Smooth muscle cell (in vitro differentiated cells): Measurements from ENCODE around the gene COA1. TPM values are rescaled to one million over a fixed set of nuclear protein-coding genes. Genes with fewer than 3 reads are reported as not detected.

Experiments used
- DNase-seq: peaks from one replicate; lab custom pipeline; 2025; ENCODE audit not compliant: unreplicated experiment; lab: John Stamatoyannopoulos, UW
- H2AFZ ChIP-seq: fragments of 200-600 bp; sonication (generic); 2 replicates; pipeline ENCODE4 v1.6.0; 2016; ENCODE audit warnings: antibody characterized with exemption, low read depth, mild to moderate bottlenecking
- H3F3A ChIP-seq: fragments of 200-600 bp; sonication (generic); 2 replicates; pipeline ENCODE4 v1.6.0; 2017; ENCODE audit warnings: antibody characterized with exemption, low read depth
- H3K27ac ChIP-seq: fragments of 200-600 bp; sonication (generic); 2 replicates; pipeline ENCODE4 v1.5.1; 2016; ENCODE audit warnings: low read depth, mild to moderate bottlenecking
- H3K27me3 ChIP-seq: fragments of 200-600 bp; sonication (generic); 2 replicates; pipeline ENCODE4 v1.6.1; 2016; ENCODE audit warnings: low read depth, mild to moderate bottlenecking
- H3K36me3 ChIP-seq: fragments of 200-600 bp; sonication (generic); 2 replicates; pipeline ENCODE4 v1.5.1; 2016; ENCODE audit warnings: low read depth
- H3K4me1 ChIP-seq: fragments of 200-600 bp; sonication (generic); 2 replicates; pipeline ENCODE4 v1.5.1; 2016; ENCODE audit warnings: low read depth
- H3K4me2 ChIP-seq: fragments of 200-600 bp; sonication (generic); 2 replicates; pipeline ENCODE4 v1.6.0; 2016; ENCODE audit warnings: mild to moderate bottlenecking
- H3K4me3 ChIP-seq: fragments of 200-600 bp; sonication (generic); 2 replicates; pipeline ENCODE4 v1.5.1; 2016; ENCODE audit warnings: mild to moderate bottlenecking
- H3K79me2 ChIP-seq: fragments of 200-600 bp; sonication (generic); 2 replicates; pipeline ENCODE4 v1.6.0; 2016; ENCODE audit warnings: low read depth, mild to moderate bottlenecking
- H3K9ac ChIP-seq: fragments of 200-600 bp; sonication (generic); 2 replicates; pipeline ENCODE4 v1.6.0; 2016; ENCODE audit warnings: low read depth
- H3K9me3 ChIP-seq: fragments of 200-600 bp; sonication (generic); replicated peaks from 2 replicates; pipeline ENCODE4 v1.5.1; 2016; ENCODE audit warnings: low read depth
- H4K20me1 ChIP-seq: fragments of 200-600 bp; sonication (generic); 2 replicates; pipeline ENCODE4 v1.6.0; 2016; ENCODE audit warnings: low read depth
- WGBS: methylation state at CpG from one replicate; pipeline ENCODE4 v1.1.7; 2016; ENCODE audit warnings: low lambda C conversion rate; 5-methylcytosine and 5-hydroxymethylcytosine counted together
- polyA plus RNA-seq: library from polyadenylated mRNA; unstranded; fragments of >200 nt; fragmentation: Nextera tagmentation; extraction: Ambion mirVana; gene quantifications from 2 replicates; pipeline ENCODE4 v1.2.1, GENCODE V29; 2016
- total RNA-seq: library from RNA; depleted of rRNA; stranded (reverse); fragments of >200 nt; gene quantifications from 2 replicates; pipeline ENCODE4 v1.2.3, GENCODE V29; 2014
- TF ChIP-seq, protein P1 (sequence below): fragments of 200-600 bp; sonication (generic); IDR thresholded peaks from 2 replicates; pipeline ENCODE4 v1.5.1; 2017; ENCODE audit warnings: borderline replicate concordance, mild to moderate bottlenecking, antibody characterized with exemption; ENCODE audit not compliant: insufficient read depth, poor library complexity, severe bottlenecking

The COA1 gene
- total and polyA plus RNA-seq, 2 experiments from 2014 or later, result 63.1 to 67.5 TPM

DNA sequence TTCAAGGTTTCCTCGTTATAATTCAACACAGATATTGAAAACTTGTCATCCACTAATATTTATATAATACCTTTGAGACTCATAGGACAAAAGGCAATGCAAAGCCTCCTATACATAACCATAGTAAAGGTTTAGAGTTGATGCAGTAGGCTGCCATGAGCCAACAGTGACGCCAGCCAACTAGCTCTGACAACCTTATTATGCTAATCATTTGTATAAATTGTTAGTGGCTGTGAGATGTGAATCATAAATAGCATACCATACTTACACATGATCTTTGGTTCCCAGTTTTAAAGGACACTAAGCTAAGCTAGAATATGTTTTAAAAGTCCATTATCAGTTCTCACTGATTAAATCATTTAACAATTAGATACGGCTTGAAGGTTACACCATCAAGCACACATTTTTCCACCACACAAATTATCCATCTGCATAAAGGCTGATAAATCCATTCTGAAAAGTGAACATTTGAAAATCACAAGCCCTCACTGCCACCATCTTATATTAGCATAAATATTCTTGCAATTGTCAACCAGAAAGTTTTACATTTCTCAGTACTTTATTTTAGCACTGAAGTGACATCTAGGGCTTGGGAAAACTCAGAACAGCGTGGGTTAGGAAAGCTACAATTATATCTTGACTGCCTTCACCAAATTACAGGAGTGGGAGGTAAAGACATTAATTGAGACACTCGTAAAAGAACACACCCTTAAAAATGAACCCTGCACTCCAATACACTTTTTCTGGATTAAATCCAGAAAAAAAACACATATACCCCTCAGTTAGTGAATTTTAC, 30.7 kb downstream of the COA1 start:
- Histone ChIP-seq H3K4me3 (no peak overlapping the region), H3K9ac (no peak overlapping the region), H3K4me2 (no peak overlapping the region), H3K4me1 (no peaks in the 10 kb centered on the region), H3K27ac (no peak overlapping the region), H3F3A (no peaks in the 10 kb centered on the region), H4K20me1 (peaks cover 58% of the 10 kb centered on the region), H3K9me3 (no peaks in the 10 kb centered on the region), H3K27me3 (no peaks in the 10 kb centered on the region), H2AFZ (no peak overlapping the region), H3K36me3 (no peaks in the 10 kb centered on the region), H3K79me2 (peaks cover 59% of the 10 kb centered on the region)
- TF ChIP-seq, protein P1, sequence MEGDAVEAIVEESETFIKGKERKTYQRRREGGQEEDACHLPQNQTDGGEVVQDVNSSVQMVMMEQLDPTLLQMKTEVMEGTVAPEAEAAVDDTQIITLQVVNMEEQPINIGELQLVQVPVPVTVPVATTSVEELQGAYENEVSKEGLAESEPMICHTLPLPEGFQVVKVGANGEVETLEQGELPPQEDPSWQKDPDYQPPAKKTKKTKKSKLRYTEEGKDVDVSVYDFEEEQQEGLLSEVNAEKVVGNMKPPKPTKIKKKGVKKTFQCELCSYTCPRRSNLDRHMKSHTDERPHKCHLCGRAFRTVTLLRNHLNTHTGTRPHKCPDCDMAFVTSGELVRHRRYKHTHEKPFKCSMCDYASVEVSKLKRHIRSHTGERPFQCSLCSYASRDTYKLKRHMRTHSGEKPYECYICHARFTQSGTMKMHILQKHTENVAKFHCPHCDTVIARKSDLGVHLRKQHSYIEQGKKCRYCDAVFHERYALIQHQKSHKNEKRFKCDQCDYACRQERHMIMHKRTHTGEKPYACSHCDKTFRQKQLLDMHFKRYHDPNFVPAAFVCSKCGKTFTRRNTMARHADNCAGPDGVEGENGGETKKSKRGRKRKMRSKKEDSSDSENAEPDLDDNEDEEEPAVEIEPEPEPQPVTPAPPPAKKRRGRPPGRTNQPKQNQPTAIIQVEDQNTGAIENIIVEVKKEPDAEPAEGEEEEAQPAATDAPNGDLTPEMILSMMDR, result no peak
- DNase-seq, result no peak
- WGBS, result 84% methylated on average over 5 of the region's 5 CpGs

DNA sequence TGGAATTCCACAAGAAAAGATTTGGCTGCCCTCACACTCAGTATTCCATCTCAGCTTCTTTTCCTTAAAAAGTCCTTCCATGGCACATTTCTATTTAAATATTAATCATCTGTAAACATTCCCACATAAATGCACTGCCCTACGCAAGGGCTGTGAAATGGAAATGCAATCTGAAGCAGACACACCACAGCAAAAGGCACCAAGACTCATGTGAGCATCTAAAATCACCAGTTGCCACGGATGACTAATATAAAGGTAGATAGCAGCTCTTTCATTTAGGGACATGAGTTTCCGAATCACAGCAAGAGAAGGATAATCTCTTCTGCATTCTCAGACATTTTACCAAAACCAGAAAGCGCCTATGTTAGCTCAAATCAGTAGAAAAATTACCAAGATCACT, 31.6 kb downstream of the COA1 start:
- 71% methylated on average over 4 of the region's 4 CpGs for WGBS
- Histone ChIP-seq H3F3A (no peaks in the 10 kb centered on the region), H3K4me2 (no peak overlapping the region), H3K4me3 (no peak overlapping the region), H3K36me3 (no peaks in the 10 kb centered on the region), H4K20me1 (peaks cover 68% of the 10 kb centered on the region), H2AFZ (no peak overlapping the region), H3K4me1 (no peaks in the 10 kb centered on the region), H3K9ac (no peak overlapping the region), H3K27me3 (no peaks in the 10 kb centered on the region), H3K27ac (no peak overlapping the region), H3K79me2 (peaks cover 64% of the 10 kb centered on the region), H3K9me3 (no peaks in the 10 kb centered on the region)
- TF ChIP-seq, protein P1, result no peak
- DNase-seq, result no peak

DNA sequence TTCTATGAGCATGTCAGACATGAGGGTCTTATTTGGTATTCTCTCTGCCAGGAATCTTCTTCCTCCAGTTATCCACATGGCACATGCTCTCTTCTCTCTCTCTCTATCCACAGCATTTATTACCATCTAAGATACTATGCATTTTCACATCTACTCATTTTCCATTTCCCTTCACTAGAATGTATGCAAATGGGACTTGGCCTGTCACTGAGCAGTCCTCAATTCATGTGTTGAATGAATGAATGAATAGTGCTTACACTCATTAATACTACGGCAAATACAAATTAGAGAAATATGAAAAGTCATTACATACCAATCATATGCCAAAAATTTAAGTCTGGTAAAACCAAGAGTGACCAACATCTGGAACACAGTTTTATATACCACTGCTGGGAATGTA, 34.0 kb downstream of the COA1 start:
- 97% methylated on average over 1 of the region's 1 CpG for WGBS
- H3K36me3 ChIP-seq, result no peaks in the 10 kb centered on the region
- TF ChIP-seq, protein P1, result no peak
- H3K9me3 ChIP-seq, result no peaks in the 10 kb centered on the region
- H3K27ac ChIP-seq, result no peak overlapping the region
- H2AFZ ChIP-seq, result no peak overlapping the region
- no peak overlapping the region for H3K4me3 ChIP-seq
- no peak for DNase-seq
- H3K4me1 ChIP-seq, result no peaks in the 10 kb centered on the region
- H4K20me1 ChIP-seq, result peaks cover 82% of the 10 kb centered on the region
- H3K4me2 ChIP-seq, result no peak overlapping the region
- no peaks in the 10 kb centered on the region for H3K27me3 ChIP-seq
- no peaks in the 10 kb centered on the region for H3F3A ChIP-seq
- no peak overlapping the region for H3K9ac ChIP-seq
- H3K79me2 ChIP-seq, result peaks cover 81% of the 10 kb centered on the region

DNA sequence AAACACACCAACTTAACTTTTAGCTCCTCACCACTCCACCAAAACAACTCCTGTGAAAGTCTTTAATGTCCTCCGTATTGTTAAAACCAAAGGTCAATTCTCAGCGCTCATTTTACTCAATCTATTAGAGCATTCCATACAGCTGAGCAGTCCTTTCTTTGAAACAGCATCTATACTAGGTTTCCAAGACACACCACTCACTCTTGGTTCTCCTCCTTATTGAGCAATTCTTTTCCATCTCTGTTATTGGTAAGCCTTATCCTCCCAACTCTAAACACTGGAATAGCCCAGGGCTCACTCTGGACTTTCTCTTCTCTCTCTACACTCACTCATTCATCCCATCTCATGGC, 34.9 kb downstream of the COA1 start:
- Histone ChIP-seq H2AFZ (no peak overlapping the region), H3K27ac (no peak overlapping the region), H3K79me2 (peaks cover 86% of the 10 kb centered on the region), H3K9ac (no peak overlapping the region), H3K36me3 (no peaks in the 10 kb centered on the region), H3K9me3 (no peaks in the 10 kb centered on the region), H3K4me1 (no peaks in the 10 kb centered on the region), H4K20me1 (peaks cover 86% of the 10 kb centered on the region), H3K4me3 (no peak overlapping the region), H3F3A (no peaks in the 10 kb centered on the region), H3K4me2 (peak overlapping the region; percentile 27), H3K27me3 (no peaks in the 10 kb centered on the region)
- TF ChIP-seq, protein P1, result no peak
- no peak for DNase-seq
- WGBS, result 85% methylated on average over 2 of the region's 2 CpGs
